Activated CD8-positive, alpha-beta T cell treated with anti-CD3 and anti-CD28 coated beads, Interleukin-2, amount 10 ng/mL, durations not matched to agents 7 days and 5 days (primary cell): ENCODE measurements around the gene COMMD4. TPM values are rescaled to one million over a fixed set of nuclear protein-coding genes. Genes with fewer than 3 reads are reported as not detected.
"Not testable (repeated sequence)": the region's sequence is repeated elsewhere in the genome, so short reads cannot be mapped to it uniquely, and the experiment has no call there.

Experiments used
- ATAC-seq: fragments of 150-1000 bp; cut with Tn5 transposase; one replicate; pipeline ENCODE4 v1.10.0; 2021; ENCODE audit warnings: moderate library complexity
- CTCF ChIA-PET: fragments of 350-600 bp; sonication (Branson Sonifier 250); formaldehyde crosslinking; loops from one replicate; lab custom pipeline; 2021; ENCODE audit warnings: antibody characterized with exemption; lab: Charles Lee
- POLR2A ChIA-PET: fragments of 350-600 bp; sonication (Branson Sonifier 250); formaldehyde crosslinking; loops from one replicate; lab custom pipeline; 2021; ENCODE audit warnings: antibody characterized with exemption; lab: Charles Lee
- DNase-seq: peaks from one replicate; pipeline ENCODE4 v3.0.0-alpha.2; 2020
- H3K27ac Mint-ChIP-seq: one replicate; pipeline ENCODE4 v1.8.0; 2021; ENCODE audit warnings: mild to moderate bottlenecking, mixed read lengths
- H3K27me3 Mint-ChIP-seq: one replicate; pipeline ENCODE4 v1.8.0; 2021; ENCODE audit warnings: low read depth, mixed read lengths
- H3K36me3 Mint-ChIP-seq: one replicate; pipeline ENCODE4 v1.8.0; 2021; ENCODE audit warnings: low read depth, mixed read lengths
- H3K4me1 Mint-ChIP-seq: one replicate; pipeline ENCODE4 v1.8.0; 2021; ENCODE audit warnings: low read depth, mixed read lengths
- H3K4me3 Mint-ChIP-seq: one replicate; pipeline ENCODE4 v1.8.0; 2021; ENCODE audit warnings: mild to moderate bottlenecking, mixed read lengths
- H3K9me3 Mint-ChIP-seq: one replicate; pipeline ENCODE4 v1.8.0; 2022; ENCODE audit warnings: mixed read lengths; ENCODE audit not compliant: insufficient read depth
- total RNA-seq, 2 experiments: library from RNA; stranded (reverse); gene quantifications; one replicate each; pipeline ENCODE4 v1.2.3, GENCODE V29; 2021

Gene COMMD4
- total RNA-seq, 2 experiments from 2014 or later: 101 to 103 TPM

DNA sequence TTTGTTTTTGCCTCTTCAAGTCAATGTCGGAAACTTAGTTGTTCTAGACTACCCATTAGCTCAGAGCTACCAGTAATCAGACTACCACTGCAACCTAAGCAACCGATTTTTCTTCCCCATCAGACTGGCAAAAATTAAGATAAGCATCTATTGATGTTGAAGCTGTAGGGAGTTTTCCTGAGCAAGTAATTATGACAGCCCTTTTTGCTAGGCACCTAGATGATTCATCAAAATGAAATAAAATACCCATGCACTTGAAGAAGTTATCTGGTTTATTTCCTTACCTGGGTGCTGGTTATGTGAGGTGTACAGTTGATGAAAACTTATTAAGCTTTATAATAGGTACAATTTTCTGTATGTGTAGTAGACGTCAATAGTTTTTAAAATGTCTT is 554 bp upstream of the COMMD4 start:
- H3K36me3 Mint-ChIP-seq: peaks cover 5% of the 10 kb centered on the region
- H3K27me3 Mint-ChIP-seq: peaks cover 3% of the 10 kb centered on the region
- peak overlapping the region; percentile 94 for H3K27ac Mint-ChIP-seq
- no peak for DNase-seq
- no peaks in the 10 kb centered on the region for H3K9me3 Mint-ChIP-seq
- peak overlapping the region; percentile 96 for H3K4me3 Mint-ChIP-seq
- ChIA-PET CTCF (interaction anchor here (0.8 to 1.6 kb wide), 4 partner anchors 29 to 313 kb away, joined by 3 to 4 read pairs (median 3); partner anchors contain the start of genes MAN2C1 and SNX33), POLR2A (interaction anchor here (1.1 to 3.5 kb wide), 2 partner anchors 19 to 33 kb away, joined by 3 to 12 read pairs; partner anchors contain the start of gene MAN2C1)
- ATAC-seq: no peak
- peaks cover 16% of the 10 kb centered on the region for H3K4me1 Mint-ChIP-seq

DNA sequence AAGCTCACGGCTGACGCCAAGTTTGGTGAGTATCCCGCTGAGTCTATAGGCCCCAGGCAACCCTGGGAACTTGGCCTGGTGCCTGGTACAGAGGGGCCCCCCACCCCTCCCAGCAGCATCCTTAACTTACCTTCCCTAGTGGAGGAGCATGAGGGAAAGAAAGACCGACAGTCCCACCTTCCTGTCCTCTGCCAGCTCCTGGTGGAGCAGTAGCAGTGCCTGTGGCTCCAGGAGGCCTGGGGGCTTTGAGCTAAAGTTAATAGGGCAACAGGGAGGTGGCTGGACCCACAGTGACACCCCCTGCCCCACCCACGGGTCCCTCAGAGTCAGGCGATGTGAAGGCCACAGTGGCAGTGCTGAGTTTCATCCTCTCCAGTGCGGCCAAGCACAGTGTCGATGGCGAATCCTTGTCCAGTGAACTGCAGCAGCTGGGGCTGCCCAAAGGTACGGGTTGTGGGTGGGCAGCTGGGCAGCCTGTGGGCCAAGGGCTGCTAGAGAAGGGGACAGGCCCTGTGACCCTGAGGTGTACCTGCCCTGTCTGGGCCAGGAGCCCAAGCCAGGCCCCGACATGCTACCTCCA is 2.9 kb downstream of the COMMD4 start:
- no peaks in the 10 kb centered on the region for H3K9me3 Mint-ChIP-seq
- DNase-seq (no peak), ATAC-seq (no peak)
- no peak overlapping the region for H3K4me3 Mint-ChIP-seq
- ChIA-PET POLR2A (no interaction called here), CTCF (no interaction called here)
- no peaks in the 10 kb centered on the region for H3K27me3 Mint-ChIP-seq
- no peak overlapping the region for H3K27ac Mint-ChIP-seq
- H3K4me1 Mint-ChIP-seq: peaks cover 16% of the 10 kb centered on the region
- peaks cover 13% of the 10 kb centered on the region for H3K36me3 Mint-ChIP-seq

DNA sequence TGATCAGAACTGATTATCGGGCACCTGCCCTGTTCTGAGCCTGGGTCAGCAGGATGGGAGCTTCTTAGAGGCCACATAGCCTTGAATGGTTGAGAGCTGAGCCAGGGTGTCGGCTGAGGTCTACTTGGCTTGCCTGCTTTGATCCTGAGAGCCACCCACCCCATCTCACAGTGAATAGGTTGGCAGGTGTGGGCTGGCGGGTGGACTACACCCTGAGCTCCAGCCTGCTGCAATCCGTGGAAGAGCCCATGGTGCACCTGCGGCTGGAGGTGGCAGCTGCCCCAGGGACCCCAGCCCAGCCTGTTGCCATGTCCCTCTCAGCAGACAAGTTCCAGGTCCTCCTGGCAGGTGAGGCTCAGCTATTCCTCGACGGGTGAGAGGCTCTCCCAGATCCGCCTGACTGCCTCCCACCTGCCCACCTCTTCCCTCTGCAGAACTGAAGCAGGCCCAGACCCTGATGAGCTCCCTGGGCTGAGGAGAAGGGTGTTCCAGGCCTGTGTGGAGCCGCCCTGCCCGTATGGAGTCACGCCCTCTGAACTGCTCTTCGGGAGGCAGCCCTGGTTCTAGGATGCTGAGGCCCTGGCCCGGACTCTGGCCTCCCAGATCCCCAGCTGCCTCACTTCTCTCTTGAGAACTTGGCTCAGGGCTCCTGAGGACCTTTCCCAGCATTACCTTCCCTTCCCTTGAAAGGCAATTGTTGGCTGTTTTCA is 3.8 kb downstream of the COMMD4 start:
- Mint-ChIP-seq H3K9me3 (no peaks in the 10 kb centered on the region), H3K27ac (no peak overlapping the region), H3K27me3 (no peaks in the 10 kb centered on the region), H3K36me3 (peaks cover 13% of the 10 kb centered on the region), H3K4me3 (no peak overlapping the region), H3K4me1 (peaks cover 16% of the 10 kb centered on the region)
- ATAC-seq (no peak), DNase-seq (no peak)
- CTCF ChIA-PET: no interaction called here
- POLR2A ChIA-PET: no interaction called here

DNA sequence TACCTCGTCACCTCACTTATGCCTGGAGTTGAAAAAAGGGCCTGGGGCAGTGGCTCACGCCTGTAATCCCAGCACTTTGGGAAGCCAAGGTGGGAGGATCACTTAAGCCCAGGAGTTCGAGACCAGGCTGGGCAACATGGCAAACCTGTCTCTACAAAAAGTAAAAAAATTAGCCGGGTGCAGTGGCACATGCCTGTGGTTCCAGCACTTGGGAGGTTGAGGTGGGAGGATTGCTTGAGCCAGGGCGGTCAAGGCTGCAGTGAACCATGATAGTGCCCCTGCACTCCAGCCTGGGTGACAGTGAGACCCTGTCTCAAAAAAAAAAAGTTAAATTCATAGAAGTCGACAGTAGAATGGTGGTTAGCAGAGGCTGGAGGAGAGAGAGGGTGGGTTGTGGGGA is 6.4 kb downstream of the COMMD4 start:
- DNase-seq: no peak
- POLR2A ChIA-PET: no interaction called here
- Mint-ChIP-seq H3K27ac (no peak overlapping the region), H3K4me3 (no peak overlapping the region), H3K36me3 (peaks cover 20% of the 10 kb centered on the region), H3K27me3 (peaks cover 13% of the 10 kb centered on the region), H3K4me1 (peaks cover 7% of the 10 kb centered on the region), H3K9me3 (peaks cover 4% of the 10 kb centered on the region)
- ATAC-seq: no peak
- CTCF ChIA-PET: no interaction called here

DNA sequence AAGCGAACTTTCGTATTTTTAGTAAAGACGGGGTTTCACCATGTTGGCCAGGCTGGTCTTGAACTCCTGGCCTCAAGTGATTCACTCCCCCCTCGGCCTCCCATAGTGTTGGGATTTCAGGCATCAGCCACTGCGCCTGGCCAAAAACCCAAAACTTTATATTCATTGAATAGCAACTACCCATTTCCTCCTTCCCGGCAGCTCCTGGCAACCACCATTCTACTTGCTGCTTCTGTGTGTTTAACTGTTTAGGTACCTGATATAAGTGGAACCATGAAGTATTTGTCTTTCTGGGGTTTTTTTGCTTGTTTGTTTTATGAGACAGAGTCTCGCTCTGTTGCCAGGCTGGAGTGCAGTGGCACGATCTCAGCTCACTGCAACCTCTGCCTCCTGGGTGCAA is 8.1 kb downstream of the COMMD4 start:
- DNase-seq, H3K9me3 Mint-ChIP-seq, ATAC-seq, H3K27ac Mint-ChIP-seq, H3K4me3 Mint-ChIP-seq: not testable (repeated sequence)
- H3K4me1 Mint-ChIP-seq: peaks cover 16% of the 10 kb centered on the region
- ChIA-PET CTCF (interaction anchor here (0.5 kb wide), 1 partner anchor 120 kb away, joined by 3 read pairs; no protein-coding TSS in a partner anchor), POLR2A (interaction anchor here (0.5 kb wide), 1 partner anchor 519 kb away, joined by 3 read pairs; no protein-coding TSS in a partner anchor)
- peaks cover 26% of the 10 kb centered on the region for H3K36me3 Mint-ChIP-seq
- H3K27me3 Mint-ChIP-seq: peaks cover 15% of the 10 kb centered on the region

DNA sequence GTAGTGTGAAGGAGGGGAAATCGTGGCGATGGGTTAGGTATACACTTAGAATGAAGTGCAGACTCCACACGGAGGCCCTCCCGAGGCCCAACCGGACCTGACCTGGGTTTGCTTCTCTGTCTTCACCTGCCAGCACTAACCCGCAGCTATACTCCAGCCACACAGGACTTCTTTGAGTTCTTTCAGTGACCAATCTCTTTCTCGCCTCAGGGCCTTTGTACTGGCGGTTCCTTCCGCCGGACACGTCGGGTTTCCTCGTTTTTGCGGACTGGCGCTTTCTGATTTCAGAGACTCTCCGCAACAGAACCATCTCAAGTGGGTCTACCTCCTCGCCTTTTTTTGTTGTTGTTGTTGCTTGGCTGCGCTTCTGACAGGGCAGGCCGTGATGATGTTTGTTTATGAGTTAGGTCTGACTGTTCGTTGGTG is 10.9 kb downstream of the COMMD4 start, which contains the start of gene NEIL1:
TSS of gene NEIL1 (plus strand) at position 244 of the 426 bp plus-strand sequence. CDS start 1,867 bp downstream, outside the sequence.
- Mint-ChIP-seq H3K4me1 (peaks cover 37% of the 10 kb centered on the region), H3K27me3 (peaks cover 18% of the 10 kb centered on the region), H3K9me3 (peaks cover 19% of the 10 kb centered on the region), H3K36me3 (peaks cover 39% of the 10 kb centered on the region), H3K27ac (peak within 1 kb of the TSS; percentile 79), H3K4me3 (peak within 1 kb of the TSS; percentile 63)
- ChIA-PET CTCF (no interaction called here), POLR2A (interaction anchor here (0.7 kb wide), 1 partner anchor 279 kb away, joined by 3 read pairs; the partner anchor contains the start of gene SNUPN)
- DNase-seq (no peak), ATAC-seq (no peak)

DNA sequence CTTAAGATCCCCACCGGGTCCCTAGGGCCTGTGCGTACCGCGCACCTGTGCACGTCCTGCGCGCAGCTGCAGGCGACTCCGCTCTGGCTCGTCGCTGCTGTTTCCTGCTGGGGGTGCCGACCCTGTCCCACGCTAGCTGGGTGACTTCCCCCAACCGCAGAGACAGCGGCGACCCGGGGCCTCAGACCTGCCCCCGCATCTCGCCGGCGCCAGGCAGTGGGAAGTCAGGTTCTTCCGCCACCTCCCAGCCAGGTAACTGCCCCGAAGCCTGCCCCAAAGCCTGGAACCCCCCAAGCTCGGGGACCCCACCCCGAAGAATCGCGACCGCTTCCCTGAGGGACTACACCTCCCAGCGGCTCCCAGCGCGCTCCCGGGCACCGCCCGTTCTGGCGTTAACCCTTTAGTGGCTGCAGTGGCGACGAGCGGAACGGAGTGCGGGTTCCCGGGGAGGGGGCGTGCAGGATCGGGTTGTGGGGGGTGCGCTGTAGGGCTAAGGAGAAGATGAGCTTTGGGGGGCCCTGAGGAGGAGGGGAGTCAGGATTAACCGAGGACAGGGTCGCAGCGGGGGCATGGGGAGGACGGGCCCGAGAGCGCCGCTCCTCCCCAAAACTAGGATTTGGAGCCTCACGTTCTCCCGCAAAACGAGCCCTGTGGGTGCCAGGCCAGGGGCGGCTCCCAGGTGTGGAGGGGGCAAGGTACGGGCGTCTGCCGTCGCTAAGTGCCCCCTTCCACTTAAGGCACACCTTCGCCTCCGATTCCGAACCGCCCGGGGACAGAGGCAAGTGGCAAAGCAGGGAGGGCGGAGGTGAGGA is 11.6 kb downstream of the COMMD4 start:
- H3K4me3 Mint-ChIP-seq: peak overlapping the region; percentile 63
- H3K27me3 Mint-ChIP-seq: peaks cover 18% of the 10 kb centered on the region
- peaks cover 37% of the 10 kb centered on the region for H3K4me1 Mint-ChIP-seq
- ATAC-seq (peak; percentile 20), DNase-seq (no peak)
- peaks cover 45% of the 10 kb centered on the region for H3K36me3 Mint-ChIP-seq
- ChIA-PET POLR2A (interaction anchor here (0.7 kb wide), 3 partner anchors 13 to 278 kb away, joined by 3 to 4 read pairs (median 3); partner anchors contain the start of gene SNUPN), CTCF (no interaction called here)
- H3K9me3 Mint-ChIP-seq: peaks cover 19% of the 10 kb centered on the region
- peak overlapping the region; percentile 79 for H3K27ac Mint-ChIP-seq

DNA sequence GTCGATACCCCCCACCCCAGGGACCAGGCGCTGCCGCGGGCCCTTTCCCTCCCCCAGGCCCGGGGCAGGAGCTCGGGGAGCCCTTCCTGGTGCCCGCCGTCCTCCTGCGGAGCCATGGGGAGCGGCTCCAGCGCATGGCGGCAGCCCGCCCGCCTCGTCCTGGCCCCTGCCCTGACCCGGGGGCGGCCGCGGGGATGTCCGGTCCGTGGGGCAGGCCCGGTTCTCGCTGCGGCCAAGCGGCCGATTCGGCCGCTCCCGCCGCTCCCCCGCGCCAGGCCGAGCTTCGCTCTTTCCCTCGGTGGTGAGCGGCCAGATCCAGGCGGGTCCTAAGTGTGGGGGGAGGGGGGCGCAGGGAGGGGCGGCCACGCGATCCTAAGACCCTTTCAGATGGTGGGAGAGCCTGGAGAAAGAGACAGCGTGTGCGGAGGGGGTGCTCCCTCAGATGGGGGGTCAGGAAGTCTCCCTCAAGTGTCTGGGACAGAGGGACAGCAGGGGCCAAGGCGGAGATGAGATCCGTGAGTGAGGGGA is 12.2 kb downstream of the COMMD4 start:
- Mint-ChIP-seq H3K9me3 (peaks cover 19% of the 10 kb centered on the region), H3K27ac (peak overlapping the region; percentile 77), H3K36me3 (peaks cover 49% of the 10 kb centered on the region), H3K4me1 (peaks cover 37% of the 10 kb centered on the region), H3K4me3 (peak overlapping the region; percentile 5), H3K27me3 (peaks cover 18% of the 10 kb centered on the region)
- ChIA-PET CTCF (no interaction called here), POLR2A (interaction anchor here (0.7 kb wide), 1 partner anchor 105 kb away, joined by 3 read pairs; no protein-coding TSS in a partner anchor)
- no peak for DNase-seq
- no peak for ATAC-seq

DNA sequence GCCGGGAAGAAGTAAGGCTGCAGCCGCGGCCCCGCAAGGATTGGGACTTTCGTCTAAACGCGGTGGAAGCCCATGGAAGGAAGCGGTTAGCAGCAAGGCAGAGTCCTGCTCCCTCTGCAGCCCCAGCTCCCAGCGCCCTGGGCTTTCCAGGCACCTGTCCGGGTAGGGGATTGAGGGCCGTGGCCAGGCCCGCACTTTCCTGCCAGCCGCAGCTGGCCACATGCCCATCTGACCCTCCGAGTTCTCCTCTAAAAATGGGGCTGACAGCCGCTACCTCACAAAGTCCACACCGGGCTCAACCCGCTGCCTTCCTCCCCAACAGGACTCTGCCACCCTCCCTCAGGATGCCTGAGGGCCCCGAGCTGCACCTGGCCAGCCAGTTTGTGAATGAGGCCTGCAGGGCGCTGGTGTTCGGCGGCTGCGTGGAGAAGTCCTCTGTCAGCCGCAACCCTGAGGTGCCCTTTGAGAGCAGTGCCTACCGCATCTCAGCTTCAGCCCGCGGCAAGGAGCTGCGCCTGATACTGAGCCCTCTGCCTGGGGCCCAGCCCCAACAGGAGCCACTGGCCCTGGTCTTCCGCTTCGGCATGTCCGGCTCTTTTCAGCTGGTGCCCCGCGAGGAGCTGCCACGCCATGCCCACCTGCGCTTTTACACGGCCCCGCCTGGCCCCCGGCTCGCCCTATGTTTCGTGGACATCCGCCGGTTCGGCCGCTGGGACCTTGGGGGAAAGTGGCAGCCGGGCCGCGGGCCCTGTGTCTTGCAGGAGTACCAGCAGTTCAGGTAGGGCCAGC is 12.9 kb downstream of the COMMD4 start:
- ATAC-seq (no peak), DNase-seq (no peak)
- H3K27ac Mint-ChIP-seq: peak overlapping the region; percentile 99
- H3K4me1 Mint-ChIP-seq: peaks cover 37% of the 10 kb centered on the region
- ChIA-PET CTCF (interaction anchor here (6.9 kb wide), 1 partner anchor 19 kb away, joined by 36 read pairs; the partner anchor contains the start of gene MAN2C1), POLR2A (interaction anchor here (0.7 kb wide), 1 partner anchor 105 kb away, joined by 3 read pairs; no protein-coding TSS in a partner anchor)
- H3K27me3 Mint-ChIP-seq: peaks cover 18% of the 10 kb centered on the region
- H3K36me3 Mint-ChIP-seq: peaks cover 52% of the 10 kb centered on the region
- H3K4me3 Mint-ChIP-seq: no peak overlapping the region
- H3K9me3 Mint-ChIP-seq: peaks cover 19% of the 10 kb centered on the region

DNA sequence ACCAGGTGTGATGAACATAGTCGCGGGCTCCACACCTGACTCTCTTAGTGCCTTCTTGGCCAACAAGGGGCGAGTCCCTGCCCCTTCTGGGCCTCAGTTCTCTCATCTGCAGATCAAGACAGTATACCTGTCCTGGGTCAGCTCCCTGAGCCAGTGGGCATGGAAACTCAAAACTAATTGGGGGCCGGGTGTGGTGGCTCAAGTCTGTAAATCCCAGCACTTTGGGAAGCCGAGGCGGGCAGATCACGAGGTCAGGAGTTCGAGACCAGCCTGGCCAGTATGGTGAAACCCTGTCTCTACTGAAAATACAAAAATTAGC is 13.4 kb downstream of the COMMD4 start:
- Mint-ChIP-seq H3K27ac (peak overlapping the region; percentile 99), H3K27me3 (peaks cover 18% of the 10 kb centered on the region), H3K36me3 (peaks cover 52% of the 10 kb centered on the region), H3K4me1 (peaks cover 37% of the 10 kb centered on the region), H3K4me3 (peak overlapping the region; percentile 64), H3K9me3 (peaks cover 19% of the 10 kb centered on the region)
- DNase-seq, ATAC-seq, POLR2A ChIA-PET: not testable (repeated sequence)
- CTCF ChIA-PET: interaction anchor here (6.9 kb wide), 1 partner anchor 18 kb away, joined by 36 read pairs; the partner anchor contains the start of gene MAN2C1
